Fibroblast of lung (primary cell): ENCODE results near the gene TMEM222. TPM values are rescaled to one million over a fixed set of nuclear protein-coding genes. Genes with fewer than 3 reads are reported as not detected.

Experiments used
- DNase-seq, 2 donors: peaks; one replicate each; pipeline versions ENCODE4 v3.0.0 to v3.0.0-alpha.2; 2010; ENCODE audit warnings: low read depth in 2 of 2
- H2AFZ ChIP-seq: 2 replicates; pipeline ENCODE4 v1.5.1; 2012; ENCODE audit warnings: low read length, control low read depth, inconsistent platforms
- H3K27ac ChIP-seq: 2 replicates; pipeline ENCODE4 v1.5.1; 2011; ENCODE audit warnings: low read length, control low read depth; ENCODE audit not compliant: insufficient read depth
- H3K27me3 ChIP-seq: 2 replicates; pipeline ENCODE4 v1.5.1; 2011; ENCODE audit warnings: mild to moderate bottlenecking, low read length; ENCODE audit not compliant: control insufficient read depth, insufficient read depth
- H3K36me3 ChIP-seq: 2 replicates; pipeline ENCODE4 v1.5.1; 2011; ENCODE audit warnings: low read length; ENCODE audit not compliant: control insufficient read depth, insufficient read depth
- H3K4me1 ChIP-seq: 2 replicates; pipeline ENCODE4 v1.5.1; 2011; ENCODE audit warnings: low read length; ENCODE audit not compliant: control insufficient read depth, insufficient read depth; ENCODE audit errors: extremely low read depth
- H3K4me2 ChIP-seq: 2 replicates; pipeline ENCODE4 v1.5.1; 2011; ENCODE audit warnings: low read length, control low read depth; ENCODE audit not compliant: insufficient read depth; ENCODE audit errors: extremely low read depth
- H3K4me3 ChIP-seq, 4 experiments: fragments of 200-600 bp in 1 of 4; sonication (generic) in 1 of 4; replicated peaks in 1 of 4; 2 replicates each; pipeline ENCODE4 v1.5.1; 2011 to 2016; ENCODE audit warnings: low read length in 4 of 4, low read depth in 3 of 4, mild to moderate bottlenecking in 3 of 4, control low read depth in 2 of 4, inconsistent platforms in 1 of 4, mixed read lengths in 1 of 4; ENCODE audit not compliant: insufficient read depth in 1 of 4; ENCODE audit errors: control extremely low read depth in 1 of 4
- H3K79me2 ChIP-seq: 2 replicates; pipeline ENCODE4 v1.5.1; 2012; ENCODE audit warnings: mild to moderate bottlenecking, low read length, inconsistent platforms; ENCODE audit not compliant: control insufficient read depth, insufficient read depth
- H3K9ac ChIP-seq: 2 replicates; pipeline ENCODE4 v1.5.1; 2011; ENCODE audit warnings: mild to moderate bottlenecking, low read length, control low read depth; ENCODE audit not compliant: insufficient read depth
- H3K9me3 ChIP-seq: 2 replicates; pipeline ENCODE4 v1.5.1; 2012; ENCODE audit warnings: low read depth, low read length; ENCODE audit not compliant: control insufficient read depth, insufficient read depth
- H4K20me1 ChIP-seq: 2 replicates; pipeline ENCODE4 v1.5.1; 2011; ENCODE audit warnings: low read length; ENCODE audit not compliant: control insufficient read depth, insufficient read depth; ENCODE audit errors: extremely low read depth
- EZH2 ChIP-seq: IDR thresholded peaks from 2 replicates; pipeline ENCODE4 v1.5.1; 2012; ENCODE audit warnings: low read length, control low read depth, mild to moderate bottlenecking; ENCODE audit errors: missing control alignments
- polyA plus RNA-seq, 2 donors: library from polyadenylated mRNA; depleted of rRNA in 1 of 2; stranded (reverse) in 1 of 2; unstranded in 1 of 2; fragments of >200 nt; gene quantifications; 2 replicates each; pipeline ENCODE4 v1.2.1, GENCODE V29; 2011 to 2012; ENCODE audit warnings: missing spikeins in 1 of 2
- total RNA-seq: library from RNA; depleted of rRNA; stranded (reverse); fragments of >200 nt; gene quantifications from 2 replicates; pipeline ENCODE4 v1.2.1, GENCODE V29; 2014
- TF ChIP-seq, protein P1 (sequence below), 2 donors: IDR thresholded peaks in 1 of 2; conservative IDR thresholded peaks in 1 of 2; 1 replicate in 1 of 2; 2 replicates in 1 of 2; pipeline ENCODE4 v1.5.1; 2011 to 2012; ENCODE audit warnings: low read length in 2 of 2, control low read depth in 1 of 2, inconsistent platforms in 1 of 2, low read depth in 1 of 2, mild to moderate bottlenecking in 1 of 2

Gene TMEM222
- total and polyA plus RNA-seq, 2 donors (not counting 1 experiment from before 2014, with no cell fraction given), result 21.6 to 37.1 TPM

DNA sequence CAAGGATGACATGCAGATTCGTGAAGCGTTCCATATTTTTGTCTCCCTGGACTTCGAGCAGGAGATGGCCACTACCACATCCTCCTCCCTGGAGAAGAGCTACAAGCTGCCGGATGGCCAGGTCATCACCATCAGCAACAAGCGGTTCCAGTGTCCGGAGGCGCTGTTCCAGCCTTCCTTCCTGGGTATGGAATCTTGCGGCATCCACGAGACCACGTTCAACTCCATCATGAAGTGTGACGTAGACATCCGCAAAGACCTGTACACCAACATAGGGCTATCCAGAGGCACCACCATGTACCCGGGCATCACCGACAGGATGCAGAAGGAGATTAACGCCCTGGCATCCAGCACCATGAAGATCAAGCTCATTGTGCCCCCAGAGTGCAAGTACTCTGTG lies 3.3 kb downstream of the TMEM222 start:
- Histone ChIP-seq H2AFZ (no peak overlapping the region), H3K9ac (no peak overlapping the region), H3K4me1 (peaks cover 3% of the 10 kb centered on the region), H3K4me3 (no peak overlapping the region), H3K36me3 (peaks cover 11% of the 10 kb centered on the region), H3K79me2 (peaks cover 66% of the 10 kb centered on the region), H3K4me2 (no peak overlapping the region), H3K27me3 (no peaks in the 10 kb centered on the region), H4K20me1 (no peaks in the 10 kb centered on the region), H3K9me3 (no peaks in the 10 kb centered on the region), H3K27ac (no peak overlapping the region)
- DNase-seq, result no peak
- TF ChIP-seq, protein P1, sequence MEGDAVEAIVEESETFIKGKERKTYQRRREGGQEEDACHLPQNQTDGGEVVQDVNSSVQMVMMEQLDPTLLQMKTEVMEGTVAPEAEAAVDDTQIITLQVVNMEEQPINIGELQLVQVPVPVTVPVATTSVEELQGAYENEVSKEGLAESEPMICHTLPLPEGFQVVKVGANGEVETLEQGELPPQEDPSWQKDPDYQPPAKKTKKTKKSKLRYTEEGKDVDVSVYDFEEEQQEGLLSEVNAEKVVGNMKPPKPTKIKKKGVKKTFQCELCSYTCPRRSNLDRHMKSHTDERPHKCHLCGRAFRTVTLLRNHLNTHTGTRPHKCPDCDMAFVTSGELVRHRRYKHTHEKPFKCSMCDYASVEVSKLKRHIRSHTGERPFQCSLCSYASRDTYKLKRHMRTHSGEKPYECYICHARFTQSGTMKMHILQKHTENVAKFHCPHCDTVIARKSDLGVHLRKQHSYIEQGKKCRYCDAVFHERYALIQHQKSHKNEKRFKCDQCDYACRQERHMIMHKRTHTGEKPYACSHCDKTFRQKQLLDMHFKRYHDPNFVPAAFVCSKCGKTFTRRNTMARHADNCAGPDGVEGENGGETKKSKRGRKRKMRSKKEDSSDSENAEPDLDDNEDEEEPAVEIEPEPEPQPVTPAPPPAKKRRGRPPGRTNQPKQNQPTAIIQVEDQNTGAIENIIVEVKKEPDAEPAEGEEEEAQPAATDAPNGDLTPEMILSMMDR (conservative IDR thresholded peaks at IDR 0.05 in 1 of 2, IDR thresholded peaks at IDR 0.05 in 1 of 2; ENCODE audit: low read depth in 1 of 2, low read length in 2 of 2), result no peak
- TF ChIP-seq EZH2, result no peak

GRCh38 chr1:27327964-27328363 lies 6.0 kb downstream of the TMEM222 start:
- no peak overlapping the region for H3K4me2 ChIP-seq
- TF ChIP-seq EZH2, result no peak
- TF ChIP-seq, protein P1 (conservative IDR thresholded peaks at IDR 0.05 in 1 of 2, IDR thresholded peaks at IDR 0.05 in 1 of 2; ENCODE audit: low read depth in 1 of 2, low read length in 2 of 2), result no peak
- H3K79me2 ChIP-seq, result peaks cover 60% of the 10 kb centered on the region
- no peak for DNase-seq
- no peaks in the 10 kb centered on the region for H4K20me1 ChIP-seq
- no peak overlapping the region for H2AFZ ChIP-seq
- H3K4me1 ChIP-seq, result peaks cover 3% of the 10 kb centered on the region
- no peak overlapping the region for H3K9ac ChIP-seq
- no peaks in the 10 kb centered on the region for H3K9me3 ChIP-seq
- H3K4me3 ChIP-seq, result no peak overlapping the region
- H3K36me3 ChIP-seq, result peaks cover 13% of the 10 kb centered on the region
- no peaks in the 10 kb centered on the region for H3K27me3 ChIP-seq
- no peak overlapping the region for H3K27ac ChIP-seq

GRCh38 chr1:27330786-27331185 lies 8.8 kb downstream of the TMEM222 start:
- Histone ChIP-seq H3K4me1 (peaks cover 3% of the 10 kb centered on the region), H3K79me2 (peaks cover 35% of the 10 kb centered on the region), H3K9me3 (no peaks in the 10 kb centered on the region), H3K4me3 (no peak overlapping the region), H3K27me3 (no peaks in the 10 kb centered on the region), H3K9ac (no peak overlapping the region), H4K20me1 (no peaks in the 10 kb centered on the region), H2AFZ (no peak overlapping the region), H3K27ac (no peak overlapping the region), H3K36me3 (peaks cover 26% of the 10 kb centered on the region), H3K4me2 (no peak overlapping the region)
- no peak for DNase-seq
- no peak for TF ChIP-seq EZH2
- TF ChIP-seq, protein P1 (conservative IDR thresholded peaks at IDR 0.05 in 1 of 2, IDR thresholded peaks at IDR 0.05 in 1 of 2; ENCODE audit: low read depth in 1 of 2, low read length in 2 of 2), result no peak
